GM12801 (cell line): ENCODE data around the gene LSM12.

Source experiments
- CTCF ChIP-seq: IDR thresholded peaks from one replicate; pipeline ENCODE4 v1.5.1; 2011; ENCODE audit warnings: control low read depth; ENCODE audit not compliant: insufficient read length; ENCODE audit errors: extremely low read depth

LSM12 gene

DNA sequence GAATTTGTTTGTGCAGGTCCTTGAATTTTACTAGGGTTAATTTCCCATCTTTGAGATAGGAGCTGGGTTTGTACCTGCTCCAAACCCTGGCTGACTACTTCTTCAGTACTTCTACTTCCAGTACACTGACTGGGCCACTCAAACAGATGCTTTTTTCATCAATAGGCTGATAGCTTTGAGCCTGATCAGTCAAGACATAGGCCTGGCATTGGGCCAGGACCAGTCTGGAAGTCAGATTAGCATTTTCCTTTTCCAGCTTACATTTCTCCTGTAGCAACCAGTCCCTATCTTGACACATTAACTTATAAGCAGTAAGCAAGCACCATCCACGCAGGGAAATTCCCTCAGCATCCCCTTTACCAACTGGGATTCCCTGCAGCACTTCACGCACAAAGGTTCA lies 44.2 kb downstream of the LSM12 start:
- TF ChIP-seq CTCF, result no peak

GRCh38 chr17:44014437-44015172 lies 51.9 kb downstream of the LSM12 start, which contains the start of gene TMEM101:
TSS of gene TMEM101 (minus strand) at chr17:44014963. CDS start at chr17:44014952, 11 bp downstream.
- no peak for TF ChIP-seq CTCF

GRCh38 chr17:44014133-44014436 lies 52.4 kb downstream of the LSM12 start:
- no peak for TF ChIP-seq CTCF

DNA sequence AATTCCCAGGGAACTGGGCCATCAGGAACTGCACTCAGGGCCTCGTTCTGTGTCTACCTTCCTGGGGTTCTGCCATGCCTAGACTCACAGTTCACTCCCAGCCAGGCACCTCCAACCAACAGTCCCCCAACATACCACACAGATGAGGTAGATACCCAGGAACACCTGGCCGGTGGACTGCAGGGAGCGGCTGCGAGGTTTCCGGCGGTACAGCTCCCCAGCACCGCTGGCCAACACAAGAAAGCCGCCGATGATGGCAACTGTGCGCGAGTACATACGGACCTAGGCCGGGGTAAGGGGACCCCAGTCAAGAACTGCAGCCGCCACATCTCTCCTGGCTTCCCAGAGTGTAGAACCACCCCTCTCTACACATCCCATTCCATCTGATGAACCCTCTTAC lies 53.6 kb downstream of the LSM12 start:
- no peak for TF ChIP-seq CTCF

DNA sequence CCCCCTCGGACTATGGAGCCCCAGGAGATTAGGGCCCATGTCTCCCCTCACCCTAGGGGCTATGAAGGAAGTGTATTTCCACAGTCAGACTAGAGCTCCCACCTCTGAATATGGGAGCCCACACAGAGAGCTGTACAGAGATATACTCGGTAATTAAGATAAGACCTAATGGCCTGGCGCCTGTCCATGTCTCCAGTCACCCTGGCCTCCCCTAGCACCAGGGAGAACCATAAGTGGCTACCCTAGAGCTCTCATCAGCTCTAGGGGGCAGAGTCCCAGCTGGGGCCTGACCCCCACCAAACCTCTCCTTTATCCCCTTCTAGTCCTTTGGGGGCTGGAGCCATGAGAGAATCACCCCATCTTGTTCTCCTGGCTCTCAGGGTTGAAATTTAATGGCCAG lies 54.1 kb downstream of the LSM12 start:
- TF ChIP-seq CTCF, result no peak

- no peak for TF ChIP-seq CTCF
Observed at GRCh38 chr17:44011876-44012275, 54.6 kb downstream of the LSM12 start.

GRCh38 chr17:44010966-44011647 lies 55.4 kb downstream of the LSM12 start:
- TF ChIP-seq CTCF, result no peak
